ENCODE results near the gene PRMT6. TPM values are rescaled to one million over a fixed set of nuclear protein-coding genes. Genes with fewer than 3 reads are reported as not detected.
A peak's percentile ranks its signal among the peaks of the same experiment; 100 is the strongest.

The PRMT6 gene
- total RNA-seq (2014; rRNA removed; shearing (Covaris generic)): 46.6 and 51.0 TPM in 2 replicates
- 27.9 and 29.6 TPM in 2 replicates for polyA plus RNA-seq (2016; fragmentation: Nextera tagmentation; extraction: Ambion mirVana)
- long read RNA-seq, transcript PRMT6-201 (1 exons, 2,616 nt): major isoform, 19 of 20 reads
- long read RNA-seq, partial matches to known transcripts: 0 of 20 reads
- long read RNA-seq, other reads (novel, unspliced or antisense): 0 of 20 reads

DNA sequence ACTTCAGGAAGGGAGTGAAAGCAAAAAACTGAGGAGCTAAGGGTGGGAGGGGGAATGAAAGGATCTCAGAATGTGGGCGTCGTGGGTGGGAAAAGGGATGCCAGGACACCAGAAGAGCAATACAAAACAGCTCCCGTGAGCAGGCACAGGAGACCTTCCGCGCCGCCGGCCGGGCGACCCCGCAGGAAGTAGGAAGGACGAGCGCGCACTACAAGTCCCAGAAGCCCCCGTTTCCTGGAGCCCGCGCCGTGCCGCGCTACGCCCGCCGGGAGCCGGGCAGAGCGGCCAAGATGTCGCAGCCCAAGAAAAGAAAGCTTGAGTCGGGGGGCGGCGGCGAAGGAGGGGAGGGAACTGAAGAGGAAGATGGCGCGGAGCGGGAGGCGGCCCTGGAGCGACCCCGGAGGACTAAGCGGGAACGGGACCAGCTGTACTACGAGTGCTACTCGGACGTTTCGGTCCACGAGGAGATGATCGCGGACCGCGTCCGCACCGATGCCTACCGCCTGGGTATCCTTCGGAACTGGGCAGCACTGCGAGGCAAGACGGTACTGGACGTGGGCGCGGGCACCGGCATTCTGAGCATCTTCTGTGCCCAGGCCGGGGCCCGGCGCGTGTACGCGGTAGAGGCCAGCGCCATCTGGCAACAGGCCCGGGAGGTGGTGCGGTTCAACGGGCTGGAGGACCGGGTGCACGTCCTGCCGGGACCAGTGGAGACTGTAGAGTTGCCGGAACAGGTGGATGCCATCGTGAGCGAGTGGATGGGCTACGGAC is at the start of gene PRMT6:
Gene PRMT6, plus strand, starts transcription at position 249 of the 771 bp plus-strand sequence. Its CDS starts 42 bp downstream, at position 291.
- peak; percentile 92 for ATAC-seq

More for the DNA sequence above, at the start of gene PRMT6:
- no peaks in the 10 kb centered on the region; the same call in 1 of the 2 replicates for H3K36me3 ChIP-seq (ENCODE audit: insufficient read depth)
- H3K36me3 Mint-ChIP-seq (ENCODE audit: low read depth): peaks cover 31% of the 10 kb centered on the region
- H3K4me2 ChIP-seq: peak within 1 kb of the TSS; percentile 90
- no peaks in the 10 kb centered on the region for H3F3A ChIP-seq (replicated peaks; ENCODE audit: low read depth)
- peak within 1 kb of the TSS; percentile 82 for H3K27ac ChIP-seq (ENCODE audit: low read depth)
- H3K4me3 Mint-ChIP-seq: peak within 1 kb of the TSS; percentile 92
- peak within 1 kb of the TSS; percentile 74 for H2AFZ ChIP-seq
- H3K4me1 Mint-ChIP-seq: peaks cover 27% of the 10 kb centered on the region
- H3K27ac Mint-ChIP-seq: peak within 1 kb of the TSS; percentile 96
- no peaks in the 10 kb centered on the region for H3K27me3 ChIP-seq (ENCODE audit: insufficient read depth)
- peaks cover 15% of the 10 kb centered on the region for H3K27me3 Mint-ChIP-seq (ENCODE audit: insufficient read depth, low read depth, poor library complexity)
- peaks cover 17% of the 10 kb centered on the region for H3K4me1 ChIP-seq (ENCODE audit: insufficient read depth)
- H4K20me1 ChIP-seq (replicated peaks; ENCODE audit: insufficient read depth): no peaks in the 10 kb centered on the region
- peaks cover 23% of the 10 kb centered on the region for H3K79me2 ChIP-seq (replicated peaks; ENCODE audit: insufficient read depth)
- TF ChIP-seq, protein P1, sequence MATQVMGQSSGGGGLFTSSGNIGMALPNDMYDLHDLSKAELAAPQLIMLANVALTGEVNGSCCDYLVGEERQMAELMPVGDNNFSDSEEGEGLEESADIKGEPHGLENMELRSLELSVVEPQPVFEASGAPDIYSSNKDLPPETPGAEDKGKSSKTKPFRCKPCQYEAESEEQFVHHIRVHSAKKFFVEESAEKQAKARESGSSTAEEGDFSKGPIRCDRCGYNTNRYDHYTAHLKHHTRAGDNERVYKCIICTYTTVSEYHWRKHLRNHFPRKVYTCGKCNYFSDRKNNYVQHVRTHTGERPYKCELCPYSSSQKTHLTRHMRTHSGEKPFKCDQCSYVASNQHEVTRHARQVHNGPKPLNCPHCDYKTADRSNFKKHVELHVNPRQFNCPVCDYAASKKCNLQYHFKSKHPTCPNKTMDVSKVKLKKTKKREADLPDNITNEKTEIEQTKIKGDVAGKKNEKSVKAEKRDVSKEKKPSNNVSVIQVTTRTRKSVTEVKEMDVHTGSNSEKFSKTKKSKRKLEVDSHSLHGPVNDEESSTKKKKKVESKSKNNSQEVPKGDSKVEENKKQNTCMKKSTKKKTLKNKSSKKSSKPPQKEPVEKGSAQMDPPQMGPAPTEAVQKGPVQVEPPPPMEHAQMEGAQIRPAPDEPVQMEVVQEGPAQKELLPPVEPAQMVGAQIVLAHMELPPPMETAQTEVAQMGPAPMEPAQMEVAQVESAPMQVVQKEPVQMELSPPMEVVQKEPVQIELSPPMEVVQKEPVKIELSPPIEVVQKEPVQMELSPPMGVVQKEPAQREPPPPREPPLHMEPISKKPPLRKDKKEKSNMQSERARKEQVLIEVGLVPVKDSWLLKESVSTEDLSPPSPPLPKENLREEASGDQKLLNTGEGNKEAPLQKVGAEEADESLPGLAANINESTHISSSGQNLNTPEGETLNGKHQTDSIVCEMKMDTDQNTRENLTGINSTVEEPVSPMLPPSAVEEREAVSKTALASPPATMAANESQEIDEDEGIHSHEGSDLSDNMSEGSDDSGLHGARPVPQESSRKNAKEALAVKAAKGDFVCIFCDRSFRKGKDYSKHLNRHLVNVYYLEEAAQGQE (IDR thresholded peaks at IDR 0.05; ENCODE audit: unreplicated experiment): no peak
- TF ChIP-seq, protein P2, sequence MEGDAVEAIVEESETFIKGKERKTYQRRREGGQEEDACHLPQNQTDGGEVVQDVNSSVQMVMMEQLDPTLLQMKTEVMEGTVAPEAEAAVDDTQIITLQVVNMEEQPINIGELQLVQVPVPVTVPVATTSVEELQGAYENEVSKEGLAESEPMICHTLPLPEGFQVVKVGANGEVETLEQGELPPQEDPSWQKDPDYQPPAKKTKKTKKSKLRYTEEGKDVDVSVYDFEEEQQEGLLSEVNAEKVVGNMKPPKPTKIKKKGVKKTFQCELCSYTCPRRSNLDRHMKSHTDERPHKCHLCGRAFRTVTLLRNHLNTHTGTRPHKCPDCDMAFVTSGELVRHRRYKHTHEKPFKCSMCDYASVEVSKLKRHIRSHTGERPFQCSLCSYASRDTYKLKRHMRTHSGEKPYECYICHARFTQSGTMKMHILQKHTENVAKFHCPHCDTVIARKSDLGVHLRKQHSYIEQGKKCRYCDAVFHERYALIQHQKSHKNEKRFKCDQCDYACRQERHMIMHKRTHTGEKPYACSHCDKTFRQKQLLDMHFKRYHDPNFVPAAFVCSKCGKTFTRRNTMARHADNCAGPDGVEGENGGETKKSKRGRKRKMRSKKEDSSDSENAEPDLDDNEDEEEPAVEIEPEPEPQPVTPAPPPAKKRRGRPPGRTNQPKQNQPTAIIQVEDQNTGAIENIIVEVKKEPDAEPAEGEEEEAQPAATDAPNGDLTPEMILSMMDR (conservative IDR thresholded peaks at IDR 0.05; ENCODE audit: low read depth in 2 of 2): no peak
- TF ChIP-seq NANOG (IDR thresholded peaks at IDR 0.05; ENCODE audit: borderline replicate concordance): no peak
- peak; percentile 79; the same call in 1 of the 2 replicates for TF ChIP-seq POLR2AphosphoS5 (IDR thresholded peaks at IDR 0.05; ENCODE audit: low read depth)
- TF ChIP-seq, protein P3, sequence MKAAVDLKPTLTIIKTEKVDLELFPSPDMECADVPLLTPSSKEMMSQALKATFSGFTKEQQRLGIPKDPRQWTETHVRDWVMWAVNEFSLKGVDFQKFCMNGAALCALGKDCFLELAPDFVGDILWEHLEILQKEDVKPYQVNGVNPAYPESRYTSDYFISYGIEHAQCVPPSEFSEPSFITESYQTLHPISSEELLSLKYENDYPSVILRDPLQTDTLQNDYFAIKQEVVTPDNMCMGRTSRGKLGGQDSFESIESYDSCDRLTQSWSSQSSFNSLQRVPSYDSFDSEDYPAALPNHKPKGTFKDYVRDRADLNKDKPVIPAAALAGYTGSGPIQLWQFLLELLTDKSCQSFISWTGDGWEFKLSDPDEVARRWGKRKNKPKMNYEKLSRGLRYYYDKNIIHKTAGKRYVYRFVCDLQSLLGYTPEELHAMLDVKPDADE (IDR thresholded peaks at IDR 0.05): peak; percentile 94
- TF ChIP-seq CREB1 (CRISPR knock-in tag; IDR thresholded peaks at IDR 0.05; ENCODE audit: low read depth): peak; percentile 55; the same call in 1 of the 2 replicates
- TF ChIP-seq ZNF331 (CRISPR knock-in tag; IDR thresholded peaks at IDR 0.05; ENCODE audit: low read depth): no peak
- H3K9me2 ChIP-seq (ENCODE audit: insufficient read depth): no peaks in the 10 kb centered on the region
- peak within 1 kb of the TSS; percentile 89 for H3K4me3 ChIP-seq
- H3K9me3 Mint-ChIP-seq: no peaks in the 10 kb centered on the region
- DNase-seq (ENCODE audit: low spot score): peak; percentile 93
